ENCODE measurements around the gene IMMP1L. TPM values are rescaled to one million over a fixed set of nuclear protein-coding genes. Genes with fewer than 3 reads are reported as not detected.

IMMP1L gene
- total RNA-seq, 1 experiment from 2014 or later: 21.1 TPM

DNA sequence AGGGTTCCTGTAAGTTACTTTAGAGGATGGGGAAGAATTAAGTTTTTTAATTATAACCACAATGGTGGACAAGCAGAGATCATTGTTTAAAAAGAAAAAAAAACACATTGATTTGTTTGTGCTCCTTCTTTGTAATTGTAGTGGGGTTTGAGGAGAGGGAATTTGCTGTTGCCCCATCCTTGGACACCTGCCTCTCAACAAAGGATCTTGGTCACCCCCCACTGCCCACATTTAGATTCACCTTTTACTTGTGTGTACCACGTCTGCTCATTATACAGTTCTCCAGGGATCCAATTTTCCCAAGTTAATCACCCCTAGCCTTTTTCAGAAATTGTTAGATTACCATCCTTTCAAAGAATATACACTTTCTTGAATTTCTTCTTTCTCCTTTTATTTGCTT, 86.7 kb downstream of the IMMP1L start:
- POLR2A ChIA-PET: no interaction called here

DNA sequence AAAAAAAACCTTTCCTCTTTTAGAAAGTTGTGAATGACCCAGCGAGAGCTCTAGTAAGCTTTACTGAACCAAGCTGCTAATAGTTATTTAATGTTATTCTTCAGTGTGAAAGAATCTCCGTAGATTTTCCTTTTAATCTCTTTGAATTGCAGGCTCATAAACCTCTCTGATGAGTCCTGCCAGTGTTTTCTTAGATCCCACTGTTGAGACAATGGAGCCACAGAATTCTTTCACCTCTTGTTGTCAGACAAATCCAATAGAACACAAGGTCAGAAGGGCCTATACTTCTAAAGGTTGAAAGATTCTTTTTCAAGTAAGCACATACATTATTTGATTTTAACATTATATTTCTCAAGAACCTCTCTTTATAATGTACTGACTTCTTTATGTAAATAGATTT, 87.6 kb downstream of the IMMP1L start:
- no TSS peak for BruUV-seq (replicated peaks)
- in situ Hi-C loops (cut with HindIII; ENCODE audit: low pct_unique_long_range_greater_than_20kb, low sequenced_read_pairs): no loop called here
- CTCF ChIA-PET: no interaction called here

More for the DNA sequence above, 86.7 kb downstream of the IMMP1L start:
- in situ Hi-C loops (cut with HindIII; ENCODE audit: low pct_unique_long_range_greater_than_20kb, low sequenced_read_pairs): no loop called here
- DNase-seq (ENCODE audit: low read depth, low spot score) (no peak), ATAC-seq (no peak)
- no peak for TF ChIP-seq REST (IDR thresholded peaks at IDR 0.05; ENCODE audit: insufficient read depth in 1 of 2, low read depth in 2 of 2, low read length in 1 of 2)
- TF ChIP-seq SIN3A (IDR thresholded peaks at IDR 0.05; ENCODE audit: borderline replicate concordance, insufficient read depth, low read depth, low read length): no peak
- no peak for TF ChIP-seq CTCF (IDR thresholded peaks at IDR 0.05)
- no peak for TF ChIP-seq POLR2AphosphoS5 (IDR thresholded peaks at IDR 0.05; ENCODE audit: low read depth, low read length)
- TF ChIP-seq TCF7L2 (IDR thresholded peaks at IDR 0.05; ENCODE audit: low read depth, low read length): no peak
- H3K27me3 ChIP-seq (ENCODE audit: control insufficient read depth, insufficient read depth, low read length): no peaks in the 10 kb centered on the region
- no peak overlapping the region for H3K4me3 ChIP-seq (ENCODE audit: low read depth in 2 of 2, low read length in 2 of 2)
- no peaks in the 10 kb centered on the region for H3K9me3 ChIP-seq (ENCODE audit: control insufficient read depth, insufficient read depth, low read depth, low read length)
- intact Hi-C loops (cut with micrococcal nuclease; ENCODE audit: unreplicated experiment): no loop called here
- CTCF ChIA-PET: no interaction called here
- no TSS peak for BruUV-seq (replicated peaks)
- no peaks in the 10 kb centered on the region for H3K4me1 ChIP-seq (ENCODE audit: control insufficient read depth, insufficient read depth, low read length)
- H3K27ac ChIP-seq (ENCODE audit: low read length): no peak overlapping the region
- no peaks in the 10 kb centered on the region for H3K36me3 ChIP-seq (ENCODE audit: control insufficient read depth, insufficient read depth, low read length)

More for the DNA sequence above, 87.6 kb downstream of the IMMP1L start:
- intact Hi-C loops (cut with micrococcal nuclease; ENCODE audit: unreplicated experiment): no loop called here
- Histone ChIP-seq H3K9me3 (ENCODE audit: control insufficient read depth, insufficient read depth, low read depth, low read length) (no peaks in the 10 kb centered on the region), H3K27me3 (ENCODE audit: control insufficient read depth, insufficient read depth, low read length) (no peaks in the 10 kb centered on the region), H3K4me3 (ENCODE audit: low read depth in 2 of 2, low read length in 2 of 2) (no peak overlapping the region), H3K4me1 (ENCODE audit: control insufficient read depth, insufficient read depth, low read length) (no peaks in the 10 kb centered on the region), H3K27ac (ENCODE audit: low read length) (no peak overlapping the region), H3K36me3 (ENCODE audit: control insufficient read depth, insufficient read depth, low read length) (no peaks in the 10 kb centered on the region)
- POLR2A ChIA-PET: no interaction called here
- no peak for ATAC-seq
- DNase-seq (ENCODE audit: low read depth, low spot score): no peak
- TF ChIP-seq SIN3A (IDR thresholded peaks at IDR 0.05; ENCODE audit: borderline replicate concordance, insufficient read depth, low read depth, low read length) (no peak), TCF7L2 (IDR thresholded peaks at IDR 0.05; ENCODE audit: low read depth, low read length) (no peak), POLR2AphosphoS5 (IDR thresholded peaks at IDR 0.05; ENCODE audit: low read depth, low read length) (no peak), REST (IDR thresholded peaks at IDR 0.05; ENCODE audit: insufficient read depth in 1 of 2, low read depth in 2 of 2, low read length in 1 of 2) (no peak), CTCF (IDR thresholded peaks at IDR 0.05) (no peak)

All from Panc1 (cell line).